Mononuclear cell (primary cell): ENCODE data around the gene HOMER1. TPM values are rescaled to one million over a fixed set of nuclear protein-coding genes. Genes with fewer than 3 reads are reported as not detected.

Experiments
- H3K27me3 ChIP-seq: 2 replicates; pipeline ENCODE4 v1.6.0; 2011; ENCODE audit warnings: low read length, control low read depth; ENCODE audit not compliant: insufficient read depth
- H3K4me1 ChIP-seq: 2 replicates; pipeline ENCODE4 v1.5.1; 2011; ENCODE audit warnings: mild to moderate bottlenecking, low read length, control low read depth; ENCODE audit not compliant: insufficient read depth
- H3K4me3 ChIP-seq: 2 replicates; pipeline ENCODE4 v1.5.1; 2011; ENCODE audit warnings: mild to moderate bottlenecking, low read length, moderate library complexity
- H3K9me3 ChIP-seq: 2 replicates; pipeline ENCODE4 v1.5.1; 2011; ENCODE audit warnings: low read depth, mild to moderate bottlenecking, control low read depth, low read length
- total RNA-seq: library from RNA; depleted of rRNA; stranded (reverse); fragments of >200 nt; gene quantifications from one replicate; pipeline ENCODE4 v1.2.3, GENCODE V29; 2012

Gene HOMER1
- total RNA-seq, 1 donor: 9.7 TPM

DNA sequence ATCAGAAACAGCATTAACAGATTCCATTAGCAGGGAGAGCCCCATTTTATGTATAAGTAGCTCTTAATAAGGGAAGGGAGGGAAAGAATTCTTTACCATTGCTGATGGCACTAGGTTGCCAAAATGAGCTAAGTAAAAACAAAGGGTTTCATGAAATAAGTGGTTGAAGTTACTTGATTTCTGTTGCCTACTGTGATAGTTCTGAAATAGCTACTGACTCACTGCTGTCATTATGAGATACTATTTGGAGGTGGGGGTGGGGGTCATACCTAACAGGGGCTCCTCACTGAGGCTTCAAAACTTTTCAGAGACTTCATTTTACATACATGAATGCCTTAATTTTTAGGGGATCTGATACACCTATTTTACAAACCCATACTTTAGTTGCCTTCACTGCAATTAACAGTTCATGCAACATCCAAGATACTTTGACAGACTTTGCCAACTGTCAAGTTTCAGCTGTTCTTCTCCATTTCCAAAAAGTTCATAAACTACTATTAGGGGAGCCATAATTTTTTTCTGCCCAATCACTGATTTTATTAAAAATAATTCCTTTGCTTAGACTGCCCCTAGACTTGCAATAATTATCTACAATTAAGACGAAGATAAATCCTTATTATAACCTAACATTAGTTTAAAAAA, 4.6 kb downstream of the HOMER1 start:
- Histone ChIP-seq H3K4me1 (peaks cover 16% of the 10 kb centered on the region), H3K9me3 (no peaks in the 10 kb centered on the region), H3K27me3 (peaks cover 64% of the 10 kb centered on the region), H3K4me3 (no peak overlapping the region)

- H3K9me3 ChIP-seq: no peaks in the 10 kb centered on the region
- no peak overlapping the region for H3K4me3 ChIP-seq
- H3K4me1 ChIP-seq: peaks cover 13% of the 10 kb centered on the region
- H3K27me3 ChIP-seq: peaks cover 64% of the 10 kb centered on the region
These were observed 5.1 kb downstream of the HOMER1 start for GRCh38 chr5:79508794-79509193.

DNA sequence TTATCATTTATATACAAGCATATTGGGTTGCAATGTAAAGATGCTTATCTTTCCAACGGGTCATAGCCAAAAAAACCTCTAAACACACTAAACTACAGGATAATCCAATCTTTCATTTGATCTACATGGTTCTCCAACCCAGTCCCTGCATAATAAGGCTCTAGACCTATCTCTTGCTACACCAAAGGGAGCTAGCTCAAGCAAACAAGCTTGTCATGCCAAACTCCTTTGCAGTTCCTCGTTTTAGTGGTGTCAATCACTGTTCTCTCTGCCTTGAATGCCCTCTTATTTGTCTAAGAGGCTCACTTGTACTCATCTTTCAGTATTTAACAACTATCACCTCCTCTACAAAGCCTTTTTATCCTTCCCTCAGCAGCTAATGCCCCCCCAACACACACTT, 5.6 kb downstream of the HOMER1 start:
- peaks cover 9% of the 10 kb centered on the region for H3K4me1 ChIP-seq
- no peaks in the 10 kb centered on the region for H3K9me3 ChIP-seq
- no peak overlapping the region for H3K4me3 ChIP-seq
- H3K27me3 ChIP-seq: peaks cover 63% of the 10 kb centered on the region

DNA sequence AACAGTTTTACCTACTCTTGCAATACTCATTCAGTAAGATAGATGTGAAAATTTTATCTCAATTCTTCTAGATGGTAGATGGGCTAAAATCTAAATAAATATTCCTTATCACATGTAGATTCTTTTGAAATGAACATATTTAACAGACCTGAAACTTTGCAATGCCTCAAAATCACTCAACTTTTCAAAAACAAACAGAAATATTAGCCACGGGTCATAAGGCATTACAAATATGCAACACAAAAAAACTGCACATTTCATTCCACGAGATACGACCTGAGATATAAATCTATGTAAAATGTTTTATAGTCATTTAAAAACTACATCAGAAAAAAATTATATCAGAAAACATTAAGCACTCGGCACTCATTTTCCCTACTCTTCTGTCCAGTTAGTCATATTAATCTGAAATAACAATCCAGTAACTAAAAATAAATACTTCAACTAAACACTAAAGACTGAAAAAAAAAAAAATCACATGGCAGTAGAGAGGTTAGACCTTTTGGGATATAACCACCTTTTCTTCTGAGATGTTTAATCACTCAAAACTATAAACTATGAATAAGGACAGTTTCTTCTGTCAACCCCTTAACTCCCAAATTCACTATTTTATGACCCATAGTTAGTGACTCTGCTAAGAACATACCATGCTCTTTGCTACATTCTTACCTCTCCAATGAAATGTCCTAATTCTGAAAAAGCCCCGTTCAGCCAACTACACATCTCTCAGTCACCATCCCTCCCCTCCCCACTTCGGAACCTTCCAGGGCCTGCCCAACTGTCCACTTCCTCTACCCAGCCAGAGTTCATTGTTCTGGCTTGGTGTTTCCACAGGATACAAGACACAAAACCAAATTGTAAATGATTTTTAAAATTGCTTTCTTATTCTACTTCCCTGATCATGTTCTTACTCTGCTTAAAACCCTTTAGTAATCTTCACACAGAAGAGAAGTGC, 6.4 kb downstream of the HOMER1 start:
- Histone ChIP-seq H3K9me3 (no peaks in the 10 kb centered on the region), H3K4me3 (no peak overlapping the region), H3K4me1 (peaks cover under 1% of the 10 kb centered on the region), H3K27me3 (peaks cover 54% of the 10 kb centered on the region)

DNA sequence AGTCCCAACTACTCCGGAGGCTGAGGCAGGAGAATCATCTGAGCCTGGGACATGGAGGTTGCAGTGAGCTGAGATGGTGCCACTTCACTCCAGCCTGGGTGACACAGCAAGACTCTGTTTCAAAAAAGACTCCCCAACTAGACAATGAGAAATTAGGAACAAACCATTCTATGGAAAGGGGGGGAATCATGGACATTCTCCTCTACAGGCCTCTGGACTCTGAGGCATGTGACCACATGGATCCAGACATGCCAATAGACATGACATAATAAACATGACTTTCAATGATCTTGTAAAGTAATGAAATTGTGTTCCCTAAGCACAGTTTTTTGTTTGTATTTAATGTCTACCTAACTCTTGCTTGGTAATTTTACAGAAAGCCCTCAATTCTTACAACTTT, 8.8 kb downstream of the HOMER1 start:
- Histone ChIP-seq H3K4me3 (no peak overlapping the region), H3K9me3 (no peaks in the 10 kb centered on the region), H3K4me1 (no peaks in the 10 kb centered on the region), H3K27me3 (peaks cover 30% of the 10 kb centered on the region)

DNA sequence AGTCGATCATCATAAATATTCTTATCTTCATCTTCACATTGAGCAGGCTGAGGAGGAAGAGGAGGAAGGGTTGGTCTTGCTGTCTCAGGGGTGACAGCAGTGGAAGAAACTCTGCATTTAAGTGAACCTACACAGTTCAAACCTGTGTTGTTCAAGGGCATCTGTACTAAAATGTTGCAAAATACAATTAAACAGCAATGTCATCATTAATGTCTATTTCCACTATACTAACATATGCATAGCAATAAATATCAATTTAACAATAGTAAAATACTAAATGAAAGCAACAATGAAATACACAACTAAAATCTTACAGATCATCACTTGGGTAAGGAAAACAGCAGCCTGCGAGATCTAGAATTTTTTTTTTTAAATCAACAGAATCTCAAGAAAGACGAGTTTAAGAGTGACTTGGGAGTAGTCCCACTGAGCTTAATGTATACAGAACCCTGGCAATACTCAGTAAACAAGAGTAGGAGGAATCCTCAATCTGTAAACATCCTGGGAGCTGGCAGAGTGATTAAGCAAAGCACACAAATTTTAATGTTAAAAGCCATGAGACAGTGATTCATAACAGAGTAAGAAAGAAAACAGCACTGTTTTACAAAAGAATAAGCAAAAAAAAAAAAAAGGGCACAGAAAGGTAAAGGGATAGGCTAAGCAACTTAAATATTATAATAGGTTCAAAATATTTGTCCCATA, 10.0 kb downstream of the HOMER1 start:
- Histone ChIP-seq H3K4me1 (no peaks in the 10 kb centered on the region), H3K9me3 (no peaks in the 10 kb centered on the region), H3K27me3 (peaks cover 20% of the 10 kb centered on the region), H3K4me3 (no peak overlapping the region)

DNA sequence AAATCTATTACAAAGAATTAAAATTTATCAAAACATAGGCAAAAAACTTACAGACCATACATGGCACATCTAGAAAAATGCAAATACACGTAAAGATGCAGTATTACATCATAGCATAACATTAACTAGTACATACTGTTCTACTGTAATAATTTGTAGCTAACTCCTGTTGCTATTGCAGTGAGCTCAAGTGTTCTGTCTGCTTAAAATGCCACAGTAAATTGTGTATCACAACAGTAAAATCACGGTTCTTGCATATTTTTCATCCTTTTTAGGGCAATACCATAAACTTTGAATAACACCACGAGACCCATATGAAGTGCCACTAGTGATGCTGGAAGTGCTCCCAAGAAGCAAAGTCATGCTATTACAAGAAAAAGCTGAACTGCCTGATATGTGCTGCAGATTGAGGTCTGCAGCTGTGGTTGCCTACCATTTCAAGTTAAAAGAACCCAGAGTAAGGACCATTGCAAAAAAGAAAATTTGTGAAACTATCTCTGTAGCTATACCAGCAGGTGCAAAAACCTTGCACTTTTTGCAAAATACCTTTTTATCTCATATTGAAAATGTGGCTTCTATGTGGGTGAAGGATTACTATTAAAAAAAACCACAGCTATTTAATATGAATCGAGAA, 14.2 kb downstream of the HOMER1 start:
- Histone ChIP-seq H3K4me1 (no peaks in the 10 kb centered on the region), H3K9me3 (no peaks in the 10 kb centered on the region), H3K27me3 (no peaks in the 10 kb centered on the region), H3K4me3 (no peak overlapping the region)

GRCh38 chr5:79495311-79495710, 18.6 kb downstream of the HOMER1 start:
- H3K4me3 ChIP-seq: no peak overlapping the region
- no peaks in the 10 kb centered on the region for H3K9me3 ChIP-seq
- peaks cover 4% of the 10 kb centered on the region for H3K27me3 ChIP-seq
- H3K4me1 ChIP-seq: no peaks in the 10 kb centered on the region

GRCh38 chr5:79493596-79494345, 20.2 kb downstream of the HOMER1 start:
- Histone ChIP-seq H3K4me1 (no peaks in the 10 kb centered on the region), H3K9me3 (no peaks in the 10 kb centered on the region), H3K27me3 (peaks cover 8% of the 10 kb centered on the region), H3K4me3 (no peak overlapping the region)

DNA sequence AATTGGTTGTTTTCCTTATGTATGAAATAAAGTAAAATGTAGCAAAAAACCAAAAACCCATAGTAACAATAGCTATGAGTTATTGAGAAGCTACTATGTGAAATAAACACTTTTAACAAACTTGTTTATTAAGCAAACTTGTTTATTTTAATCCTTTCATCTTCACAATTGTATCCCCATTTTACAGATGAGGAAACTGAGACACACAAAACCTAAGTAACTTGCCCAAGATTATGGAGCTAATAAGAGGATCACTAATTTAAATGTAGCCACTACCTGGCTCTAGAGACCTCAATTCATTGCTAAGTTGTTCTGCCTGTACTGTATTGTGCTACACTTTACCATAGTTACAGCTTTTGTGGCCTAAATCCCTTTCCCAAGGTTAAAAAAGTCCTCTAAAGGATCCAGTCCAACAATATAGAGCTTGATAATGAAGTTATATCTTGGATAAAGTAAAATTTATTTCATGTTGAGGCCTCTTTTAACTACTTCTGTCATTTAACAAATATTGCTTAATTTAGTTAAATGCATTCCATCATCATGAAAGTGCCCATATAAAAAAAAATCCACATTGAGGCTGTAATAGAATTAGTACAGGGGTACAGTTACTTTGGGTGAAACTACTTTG, 22.1 kb downstream of the HOMER1 start:
- no peaks in the 10 kb centered on the region for H3K9me3 ChIP-seq
- H3K27me3 ChIP-seq: peaks cover 8% of the 10 kb centered on the region
- H3K4me1 ChIP-seq: no peaks in the 10 kb centered on the region
- H3K4me3 ChIP-seq: no peak overlapping the region

DNA sequence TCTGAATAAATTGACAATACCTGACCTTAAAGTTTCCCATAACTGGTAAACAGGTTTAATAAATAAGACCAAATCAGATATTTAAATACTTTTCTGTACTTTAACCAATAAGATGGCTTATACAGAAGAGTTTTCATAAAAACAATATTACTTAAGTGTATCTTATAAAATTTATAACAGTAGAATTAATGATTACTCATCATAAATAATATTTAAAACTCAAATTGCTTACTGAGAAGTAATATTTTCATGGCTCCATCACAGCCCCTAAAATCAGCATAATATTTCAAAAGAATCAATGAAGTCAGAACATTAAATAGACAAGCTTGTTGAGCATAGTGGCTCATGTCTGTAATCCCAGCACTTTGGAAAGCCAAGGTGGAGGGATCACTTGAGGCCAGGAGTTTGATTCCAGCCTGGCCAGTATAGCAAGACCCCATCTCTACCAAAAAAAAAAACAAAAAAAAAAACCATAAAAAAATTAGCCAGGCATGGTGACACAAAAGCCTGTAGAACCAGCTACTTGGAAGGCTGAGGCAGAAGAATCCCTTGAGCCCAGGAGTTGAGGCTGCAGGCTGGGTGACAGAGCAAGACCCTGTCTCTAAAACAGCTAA, 23.5 kb downstream of the HOMER1 start:
- no peaks in the 10 kb centered on the region for H3K4me1 ChIP-seq
- H3K4me3 ChIP-seq: no peak overlapping the region
- no peaks in the 10 kb centered on the region for H3K9me3 ChIP-seq
- H3K27me3 ChIP-seq: peaks cover 8% of the 10 kb centered on the region

GRCh38 chr5:79489773-79490172, 24.2 kb downstream of the HOMER1 start:
- Histone ChIP-seq H3K27me3 (peaks cover 8% of the 10 kb centered on the region), H3K4me3 (no peak overlapping the region), H3K4me1 (no peaks in the 10 kb centered on the region), H3K9me3 (no peaks in the 10 kb centered on the region)

DNA sequence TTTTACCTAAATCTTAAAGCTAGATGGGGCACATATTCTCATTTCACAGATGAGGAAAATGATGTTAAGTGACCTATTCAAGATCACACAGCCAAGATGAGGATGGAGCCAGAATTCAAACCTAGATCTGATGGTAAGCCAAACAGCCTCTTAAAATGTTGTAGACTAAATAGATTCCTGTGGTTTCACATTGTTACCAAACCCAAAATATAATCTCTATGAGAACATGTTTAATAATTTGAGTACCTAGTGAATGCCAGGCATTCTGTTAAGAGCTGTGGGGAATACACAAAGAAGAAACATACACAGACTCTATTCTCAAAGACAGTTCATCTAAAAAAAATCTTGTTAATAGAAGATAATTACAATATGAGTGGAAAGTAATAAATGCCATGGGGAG, 25.2 kb downstream of the HOMER1 start:
- Histone ChIP-seq H3K4me1 (no peaks in the 10 kb centered on the region), H3K27me3 (peaks cover 8% of the 10 kb centered on the region), H3K4me3 (no peak overlapping the region), H3K9me3 (no peaks in the 10 kb centered on the region)

- Histone ChIP-seq H3K27me3 (peaks cover 4% of the 10 kb centered on the region), H3K4me3 (no peak overlapping the region), H3K9me3 (no peaks in the 10 kb centered on the region), H3K4me1 (no peaks in the 10 kb centered on the region)
These were observed 25.9 kb downstream of the HOMER1 start for GRCh38 chr5:79488058-79488457.
